Measurements from ENCODE around the gene MRPL12. TPM values are rescaled to one million over a fixed set of nuclear protein-coding genes. Genes with fewer than 3 reads are reported as not detected.

Gene MRPL12
- total and polyA plus RNA-seq, 8 donors, result 18.1 to 98.7 (median 27.4) TPM

DNA sequence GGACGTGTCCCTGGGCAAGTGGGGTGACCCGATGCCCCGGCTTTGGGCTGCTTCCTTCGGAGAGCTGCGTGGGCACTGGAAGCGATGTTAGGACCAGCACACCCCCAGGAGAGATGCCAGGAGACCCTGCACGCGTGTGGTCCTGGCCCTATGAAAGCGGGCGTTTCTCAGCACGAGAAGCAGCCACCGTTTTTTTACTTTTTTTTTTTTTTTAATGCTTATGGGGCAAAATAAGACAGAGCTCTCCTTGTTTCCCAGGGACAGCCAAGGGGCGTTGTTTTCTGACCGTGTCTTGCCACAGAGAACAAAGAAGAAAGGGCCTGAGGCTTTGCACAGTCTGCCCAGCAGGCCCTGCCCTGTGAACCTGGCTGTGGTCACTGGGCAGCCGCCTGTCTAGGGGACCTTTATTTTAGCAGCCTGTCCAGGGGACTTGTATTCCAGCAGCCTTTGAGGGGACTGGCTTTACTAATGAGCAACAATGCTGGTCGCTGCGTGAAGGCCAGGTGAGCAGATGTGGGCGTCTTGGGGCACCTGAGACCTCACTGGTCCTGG is 9.9 kb downstream of the MRPL12 start:
- H3K36me3 ChIP-seq, result peaks cover 0 to 10% (median 0%) of the 10 kb centered on the region in 3 donors
- DNase-seq (peak in 2 of 6 donors; percentile 60 to 78), FAIRE-seq (no peak), ATAC-seq (peak; percentile 0 to 11 (median 4))
- 7 to 8% methylated on average over 18 of the region's 18 CpGs for WGBS, 2 donors
- peak overlapping the region; percentile 71 to 90 (median 84) for H3K4me3 ChIP-seq
- no peaks in the 10 kb centered on the region for H3K9me3 ChIP-seq
- H3K27ac ChIP-seq, result peak overlapping the region; percentile 76 to 92 (median 82)
- TF ChIP-seq, protein P1, sequence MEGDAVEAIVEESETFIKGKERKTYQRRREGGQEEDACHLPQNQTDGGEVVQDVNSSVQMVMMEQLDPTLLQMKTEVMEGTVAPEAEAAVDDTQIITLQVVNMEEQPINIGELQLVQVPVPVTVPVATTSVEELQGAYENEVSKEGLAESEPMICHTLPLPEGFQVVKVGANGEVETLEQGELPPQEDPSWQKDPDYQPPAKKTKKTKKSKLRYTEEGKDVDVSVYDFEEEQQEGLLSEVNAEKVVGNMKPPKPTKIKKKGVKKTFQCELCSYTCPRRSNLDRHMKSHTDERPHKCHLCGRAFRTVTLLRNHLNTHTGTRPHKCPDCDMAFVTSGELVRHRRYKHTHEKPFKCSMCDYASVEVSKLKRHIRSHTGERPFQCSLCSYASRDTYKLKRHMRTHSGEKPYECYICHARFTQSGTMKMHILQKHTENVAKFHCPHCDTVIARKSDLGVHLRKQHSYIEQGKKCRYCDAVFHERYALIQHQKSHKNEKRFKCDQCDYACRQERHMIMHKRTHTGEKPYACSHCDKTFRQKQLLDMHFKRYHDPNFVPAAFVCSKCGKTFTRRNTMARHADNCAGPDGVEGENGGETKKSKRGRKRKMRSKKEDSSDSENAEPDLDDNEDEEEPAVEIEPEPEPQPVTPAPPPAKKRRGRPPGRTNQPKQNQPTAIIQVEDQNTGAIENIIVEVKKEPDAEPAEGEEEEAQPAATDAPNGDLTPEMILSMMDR (IDR thresholded peaks at IDR 0.05), result no peak
- H3K27me3 ChIP-seq, result no peaks in the 10 kb centered on the region
- intact Hi-C loops (cut with DNase I), result no loop called here
- peaks cover 11 to 26% (median 18%) of the 10 kb centered on the region in 3 donors for H3K4me1 ChIP-seq

DNA sequence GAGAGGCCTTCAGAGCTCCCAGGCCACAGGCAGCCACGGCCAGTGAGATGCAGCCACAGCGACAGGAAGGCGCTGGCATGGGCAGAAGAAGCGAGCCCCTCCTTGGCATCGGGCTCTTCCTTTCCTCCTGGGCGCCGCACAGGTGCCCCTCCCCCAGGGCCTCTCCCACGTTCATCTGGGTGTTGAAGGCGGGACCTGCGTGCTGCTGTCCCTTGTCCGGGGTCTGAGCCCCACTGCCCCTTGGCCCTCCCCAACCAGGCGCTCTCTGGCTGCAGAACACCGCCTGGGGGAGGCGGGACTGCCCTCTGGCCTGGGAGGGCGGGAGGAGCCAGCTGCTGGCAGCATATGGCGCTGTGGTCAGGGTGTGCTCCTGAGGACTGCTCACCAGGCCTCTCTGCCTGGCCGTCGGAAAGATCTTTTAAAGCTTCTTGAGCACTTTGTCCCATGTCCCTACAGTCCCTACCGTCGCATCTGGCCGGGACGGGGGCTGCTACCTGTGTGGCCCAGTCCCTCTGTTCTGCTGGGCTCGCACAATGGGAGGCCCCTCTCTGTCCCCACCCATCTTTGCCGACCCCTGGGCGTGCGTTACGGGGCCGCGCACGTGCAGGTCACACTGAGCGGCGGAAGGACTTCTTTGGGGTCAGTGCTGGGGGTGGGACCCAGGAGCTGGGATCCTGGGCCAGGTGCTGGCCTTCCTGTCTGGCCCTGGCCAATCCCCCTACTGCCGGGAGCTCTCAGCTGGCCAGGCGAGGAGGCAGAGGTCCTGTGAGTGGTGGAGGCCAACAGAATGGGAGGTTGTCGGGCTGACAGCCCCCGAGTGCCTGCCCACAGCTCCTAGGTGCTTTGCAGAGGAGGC is 10.6 kb downstream of the MRPL12 start:
- FAIRE-seq, result no peak
- peak in 5 of 6 donors; percentile 57 to 89 (median 75) for DNase-seq
- Histone ChIP-seq H3K9me3 (no peaks in the 10 kb centered on the region), H3K4me1 (peaks cover 11 to 26% (median 18%) of the 10 kb centered on the region in 3 donors), H3K36me3 (peaks cover 0 to 17% (median 0%) of the 10 kb centered on the region in 3 donors), H3K4me3 (peak overlapping the region; percentile 7 to 90 (median 84)), H3K27ac (peak overlapping the region; percentile 76 to 92 (median 82)), H3K27me3 (no peaks in the 10 kb centered on the region)
- intact Hi-C loops (cut with DNase I), result no loop called here
- TF ChIP-seq, protein P1 (IDR thresholded peaks at IDR 0.05), result no peak
- ATAC-seq, result peak; percentile 26 to 63 (median 50)
- WGBS, 2 donors, result 23 to 29% methylated on average over 35 to 36 of the region's 36 CpGs

DNA sequence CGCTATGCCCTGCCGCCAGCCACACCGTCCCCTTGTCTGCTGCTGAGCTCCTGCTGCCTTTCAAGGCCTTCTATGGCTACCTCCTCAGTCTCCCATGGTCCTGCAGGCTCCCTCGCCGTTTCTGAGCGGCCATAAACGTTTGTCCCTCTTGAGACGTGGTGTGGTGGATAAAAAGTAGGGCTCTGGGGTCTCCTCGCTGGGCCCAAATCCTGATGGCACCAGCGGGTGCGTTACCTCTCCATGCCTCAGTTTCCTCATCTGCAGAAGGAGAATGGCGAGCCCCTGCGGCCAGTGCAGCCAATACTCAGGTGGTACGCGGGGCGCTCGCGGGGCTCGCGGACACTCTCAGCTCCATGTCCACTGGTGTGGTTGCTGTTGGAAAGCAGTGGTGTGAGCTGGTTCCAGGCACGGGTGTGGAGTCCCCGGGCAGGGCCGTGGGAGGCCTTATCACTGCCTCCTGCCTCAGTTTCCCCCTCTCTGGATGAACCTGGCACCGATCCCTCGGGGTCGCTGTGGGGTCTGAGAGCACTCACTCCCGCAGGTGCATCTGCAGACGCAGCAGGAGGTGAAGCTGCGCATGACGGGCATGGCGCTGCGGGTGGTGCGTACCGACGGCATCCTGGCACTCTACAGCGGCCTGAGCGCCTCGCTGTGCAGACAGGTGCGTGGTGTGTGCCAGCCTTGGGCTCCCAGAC is 11.4 kb downstream of the MRPL12 start:
- Histone ChIP-seq H3K4me3 (peak overlapping the region in 3 of 4 donors; percentile 81 to 90 (median 86)), H3K27ac (peak overlapping the region in 1 of 4 donors; percentile 92), H3K36me3 (peaks cover 0 to 21% (median 0%) of the 10 kb centered on the region in 3 donors), H3K27me3 (no peaks in the 10 kb centered on the region), H3K4me1 (peaks cover 11 to 26% (median 18%) of the 10 kb centered on the region in 3 donors), H3K9me3 (no peaks in the 10 kb centered on the region)
- TF ChIP-seq, protein P1 (IDR thresholded peaks at IDR 0.05), result no peak
- intact Hi-C loops (cut with DNase I), result no loop called here
- DNase-seq, result no peak
- WGBS, 2 donors, result 82 to 88% methylated on average over 39 of the region's 39 CpGs
- no peak for FAIRE-seq
- no peak for ATAC-seq

DNA sequence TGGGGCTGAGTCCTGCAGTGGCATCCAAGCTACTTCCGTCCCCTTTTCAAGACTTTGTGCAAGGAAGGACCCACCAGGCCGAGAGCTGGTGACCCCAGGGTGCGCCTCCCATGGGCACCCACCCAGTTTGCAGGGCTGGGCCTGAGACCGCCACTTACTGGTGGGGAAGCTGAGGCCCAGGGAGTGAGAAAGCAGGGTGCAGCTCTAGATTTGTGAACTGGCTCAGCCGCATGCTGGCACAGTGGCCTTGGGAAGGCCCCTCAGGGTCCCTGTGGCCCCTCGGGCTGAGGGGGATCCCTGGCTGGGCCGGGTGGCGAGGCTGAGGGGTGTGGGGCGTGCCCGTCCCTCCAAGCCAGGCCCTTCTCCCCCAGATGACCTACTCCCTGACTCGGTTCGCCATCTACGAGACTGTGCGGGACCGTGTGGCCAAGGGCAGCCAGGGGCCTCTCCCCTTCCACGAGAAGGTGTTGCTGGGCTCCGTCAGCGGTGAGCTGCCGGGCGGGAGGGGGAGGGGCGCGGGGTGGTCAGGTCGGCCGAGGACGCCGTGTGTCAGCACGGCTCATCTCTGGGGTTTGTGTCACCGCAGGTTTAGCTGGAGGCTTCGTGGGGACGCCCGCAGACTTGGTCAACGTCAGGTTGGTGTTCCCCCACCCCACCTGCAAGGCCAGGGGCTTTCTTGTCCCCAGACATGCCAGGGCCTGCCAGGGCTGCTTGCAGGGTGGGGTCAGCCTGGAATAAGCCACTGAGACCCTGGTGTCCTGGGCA is 12.1 kb downstream of the MRPL12 start:
- H3K4me3 ChIP-seq, result no peak overlapping the region
- intact Hi-C loops (cut with DNase I), result no loop called here

More for the DNA sequence above, 12.1 kb downstream of the MRPL12 start:
- TF ChIP-seq, protein P1 (IDR thresholded peaks at IDR 0.05), result no peak
- 87 to 88% methylated on average over 32 of the region's 32 CpGs for WGBS, 2 donors
- FAIRE-seq (no peak), DNase-seq (peak in 3 of 6 donors; percentile 38 to 78 (median 58)), ATAC-seq (no peak)
- Histone ChIP-seq H3K27me3 (no peaks in the 10 kb centered on the region), H3K4me1 (peaks cover 11 to 26% (median 18%) of the 10 kb centered on the region in 3 donors), H3K36me3 (peaks cover 0 to 21% (median 0%) of the 10 kb centered on the region in 3 donors), H3K27ac (no peak overlapping the region), H3K9me3 (no peaks in the 10 kb centered on the region)

All from pancreas (tissue), 10 donors.